ENCODE measurements around the gene SV2B. TPM values are rescaled to one million over a fixed set of nuclear protein-coding genes. Genes with fewer than 3 reads are reported as not detected.

Gene SV2B
- total and polyA plus RNA-seq, 2 donors (not counting 1 experiment from before 2014, with no cell fraction given), result not detected

- Histone ChIP-seq H3K36me3 (replicated peaks in 1 of 2; ENCODE audit: control extremely low read depth in 1 of 2, control insufficient read depth in 1 of 2, extremely low read depth in 1 of 2, insufficient read depth in 2 of 2, low read length in 1 of 2) (no peaks in the 10 kb centered on the region), H3K27me3 (replicated peaks in 1 of 4; ENCODE audit: control extremely low read depth in 1 of 4, control insufficient read depth in 3 of 4, insufficient read depth in 4 of 4, low read length in 3 of 4) (no peaks in the 10 kb centered on the region), H3K4me2 (replicated peaks; ENCODE audit: low read depth, low read length, poor library complexity, severe bottlenecking) (no peak overlapping the region), H3K9me3 (ENCODE audit: control extremely low read depth in 1 of 3, control insufficient read depth in 2 of 3, insufficient read depth in 1 of 3, low read length in 2 of 3) (no peaks in the 10 kb centered on the region), H3K27ac (ENCODE audit: low read length in 2 of 2) (no peak overlapping the region), H3K4me1 (ENCODE audit: control insufficient read depth in 2 of 2, insufficient read depth in 2 of 2, low read length in 2 of 2) (no peaks in the 10 kb centered on the region), H4K20me1 (ENCODE audit: control insufficient read depth, insufficient read depth, low read length, poor library complexity, severe bottlenecking) (no peaks in the 10 kb centered on the region), H3K4me3 (ENCODE audit: control extremely low read depth in 1 of 5, extremely low read depth in 1 of 5, insufficient read depth in 1 of 5, low read depth in 2 of 5, low read length in 4 of 5) (no peak overlapping the region), H3K9ac (ENCODE audit: low read length) (no peak overlapping the region), H3K79me2 (ENCODE audit: control insufficient read depth, insufficient read depth, low read length) (no peaks in the 10 kb centered on the region), H2AFZ (ENCODE audit: insufficient read depth, low read depth, low read length, poor library complexity, severe bottlenecking) (peak overlapping the region; percentile 39)
- ATAC-seq (ENCODE audit: low read depth), result no peak
- H3K27ac Mint-ChIP-seq, result no peak overlapping the region
- no peak overlapping the region for H3K4me3 Mint-ChIP-seq
- H3K9me3 Mint-ChIP-seq (ENCODE audit: insufficient read depth), result no peaks in the 10 kb centered on the region
- intact Hi-C loops (cut with micrococcal nuclease), result no loop called here
- peaks cover 9% of the 10 kb centered on the region for H3K27me3 Mint-ChIP-seq
- DNase-seq, result peak; percentile 13
- H3K4me1 Mint-ChIP-seq, result peaks cover 2% of the 10 kb centered on the region
- 13% methylated on average over 1 of the region's 1 CpG for WGBS (ENCODE audit: insufficient coverage)
- ChIA-PET CTCF (no interaction called here), POLR2A (no interaction called here)
- no peak for TF ChIP-seq EZH2 (IDR thresholded peaks at IDR 0.05; ENCODE audit: borderline replicate concordance, insufficient read depth, low read depth, low read length, poor library complexity, severe bottlenecking)
- TF ChIP-seq CTCF (IDR thresholded peaks at IDR 0.05), result no peak
Observed at GRCh38 chr15:91289324-91289723, 189.3 kb downstream of the SV2B start.

- 90% methylated on average over 2 of the region's 6 CpGs for WGBS (ENCODE audit: insufficient coverage)
- Mint-ChIP-seq H3K27ac (no peak overlapping the region), H3K4me3 (no peak overlapping the region), H3K4me1 (peaks cover 2% of the 10 kb centered on the region), H3K9me3 (ENCODE audit: insufficient read depth) (no peaks in the 10 kb centered on the region), H3K27me3 (peaks cover 13% of the 10 kb centered on the region)
- DNase-seq, result no peak
- peaks cover 0 to 1% (median 0%) of the 10 kb centered on the region in 4 experiments for H3K27me3 ChIP-seq (replicated peaks in 1 of 4; ENCODE audit: control extremely low read depth in 1 of 4, control insufficient read depth in 3 of 4, insufficient read depth in 4 of 4, low read length in 3 of 4)
- intact Hi-C loops (cut with micrococcal nuclease), result no loop called here
- no peak overlapping the region for H3K4me2 ChIP-seq (replicated peaks; ENCODE audit: low read depth, low read length, poor library complexity, severe bottlenecking)
- no peaks in the 10 kb centered on the region for H3K9me3 ChIP-seq (ENCODE audit: control extremely low read depth in 1 of 3, control insufficient read depth in 2 of 3, insufficient read depth in 1 of 3, low read length in 2 of 3)
- no peak overlapping the region for H3K9ac ChIP-seq (ENCODE audit: low read length)
- H3K79me2 ChIP-seq (ENCODE audit: control insufficient read depth, insufficient read depth, low read length), result no peaks in the 10 kb centered on the region
- TF ChIP-seq CTCF (IDR thresholded peaks at IDR 0.05), result no peak
- no peak for TF ChIP-seq EZH2 (IDR thresholded peaks at IDR 0.05; ENCODE audit: borderline replicate concordance, insufficient read depth, low read depth, low read length, poor library complexity, severe bottlenecking)
- CTCF ChIA-PET, result interaction anchor here (0.6 to 2.3 kb wide), 2 partner anchors 18 to 1727 kb away, joined by 3 to 6 read pairs; no protein-coding TSS in a partner anchor
- H3K4me3 ChIP-seq (ENCODE audit: control extremely low read depth in 1 of 5, extremely low read depth in 1 of 5, insufficient read depth in 1 of 5, low read depth in 2 of 5, low read length in 4 of 5), result no peak overlapping the region
- H4K20me1 ChIP-seq (ENCODE audit: control insufficient read depth, insufficient read depth, low read length, poor library complexity, severe bottlenecking), result no peaks in the 10 kb centered on the region
- no peaks in the 10 kb centered on the region for H3K4me1 ChIP-seq (ENCODE audit: control insufficient read depth in 2 of 2, insufficient read depth in 2 of 2, low read length in 2 of 2)
- POLR2A ChIA-PET, result no interaction called here
- no peak overlapping the region for H2AFZ ChIP-seq (ENCODE audit: insufficient read depth, low read depth, low read length, poor library complexity, severe bottlenecking)
- no peak for ATAC-seq (ENCODE audit: low read depth)
- H3K36me3 ChIP-seq (replicated peaks in 1 of 2; ENCODE audit: control extremely low read depth in 1 of 2, control insufficient read depth in 1 of 2, extremely low read depth in 1 of 2, insufficient read depth in 2 of 2, low read length in 1 of 2), result no peaks in the 10 kb centered on the region
- H3K27ac ChIP-seq (ENCODE audit: low read length in 2 of 2), result no peak overlapping the region
Observed at GRCh38 chr15:91290553-91290952, 190.5 kb downstream of the SV2B start.

All from B cell (primary cell).